ENCODE measurements around the gene ZBTB17.
"Not testable (repeated sequence)": the region's sequence is repeated elsewhere in the genome, so short reads cannot be mapped to it uniquely, and the experiment has no call there.

ZBTB17 gene

DNA sequence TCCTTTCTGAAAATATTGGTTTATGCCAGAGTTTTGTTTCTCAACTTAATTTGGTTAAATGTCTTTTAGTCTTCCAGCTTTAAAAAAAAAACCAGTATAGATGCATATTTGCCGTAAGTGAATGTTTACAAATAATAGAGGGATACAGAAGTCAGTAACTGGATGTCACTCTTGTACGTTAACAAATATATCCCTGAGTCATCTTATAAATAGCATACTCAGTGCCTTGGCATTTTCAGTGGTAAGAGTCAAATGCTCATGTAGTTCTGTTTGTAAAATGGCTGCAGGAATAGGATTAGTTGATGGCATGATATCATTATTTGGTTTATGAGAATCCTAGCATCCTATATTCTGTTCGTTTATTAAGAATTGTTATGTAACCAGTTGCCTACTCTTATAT is 73.0 kb downstream of the ZBTB17 start:
- in situ Hi-C loops (cut with HindIII; ENCODE audit: low pct_ligation_motif_present, low sequenced_read_pairs): no loop called here
- H3K27me3 ChIP-seq (replicated peaks): no peaks in the 10 kb centered on the region
- H3K36me3 ChIP-seq (replicated peaks): no peaks in the 10 kb centered on the region
- DNase-seq: peak; percentile 56
- TF ChIP-seq, protein P1, sequence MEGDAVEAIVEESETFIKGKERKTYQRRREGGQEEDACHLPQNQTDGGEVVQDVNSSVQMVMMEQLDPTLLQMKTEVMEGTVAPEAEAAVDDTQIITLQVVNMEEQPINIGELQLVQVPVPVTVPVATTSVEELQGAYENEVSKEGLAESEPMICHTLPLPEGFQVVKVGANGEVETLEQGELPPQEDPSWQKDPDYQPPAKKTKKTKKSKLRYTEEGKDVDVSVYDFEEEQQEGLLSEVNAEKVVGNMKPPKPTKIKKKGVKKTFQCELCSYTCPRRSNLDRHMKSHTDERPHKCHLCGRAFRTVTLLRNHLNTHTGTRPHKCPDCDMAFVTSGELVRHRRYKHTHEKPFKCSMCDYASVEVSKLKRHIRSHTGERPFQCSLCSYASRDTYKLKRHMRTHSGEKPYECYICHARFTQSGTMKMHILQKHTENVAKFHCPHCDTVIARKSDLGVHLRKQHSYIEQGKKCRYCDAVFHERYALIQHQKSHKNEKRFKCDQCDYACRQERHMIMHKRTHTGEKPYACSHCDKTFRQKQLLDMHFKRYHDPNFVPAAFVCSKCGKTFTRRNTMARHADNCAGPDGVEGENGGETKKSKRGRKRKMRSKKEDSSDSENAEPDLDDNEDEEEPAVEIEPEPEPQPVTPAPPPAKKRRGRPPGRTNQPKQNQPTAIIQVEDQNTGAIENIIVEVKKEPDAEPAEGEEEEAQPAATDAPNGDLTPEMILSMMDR (IDR thresholded peaks at IDR 0.05; ENCODE audit: low read depth, low read length, missing control alignments): no peak
- no peak overlapping the region for H3K4me3 ChIP-seq (ENCODE audit: low read depth, low read length)
- H3K27ac ChIP-seq: no peak overlapping the region

DNA sequence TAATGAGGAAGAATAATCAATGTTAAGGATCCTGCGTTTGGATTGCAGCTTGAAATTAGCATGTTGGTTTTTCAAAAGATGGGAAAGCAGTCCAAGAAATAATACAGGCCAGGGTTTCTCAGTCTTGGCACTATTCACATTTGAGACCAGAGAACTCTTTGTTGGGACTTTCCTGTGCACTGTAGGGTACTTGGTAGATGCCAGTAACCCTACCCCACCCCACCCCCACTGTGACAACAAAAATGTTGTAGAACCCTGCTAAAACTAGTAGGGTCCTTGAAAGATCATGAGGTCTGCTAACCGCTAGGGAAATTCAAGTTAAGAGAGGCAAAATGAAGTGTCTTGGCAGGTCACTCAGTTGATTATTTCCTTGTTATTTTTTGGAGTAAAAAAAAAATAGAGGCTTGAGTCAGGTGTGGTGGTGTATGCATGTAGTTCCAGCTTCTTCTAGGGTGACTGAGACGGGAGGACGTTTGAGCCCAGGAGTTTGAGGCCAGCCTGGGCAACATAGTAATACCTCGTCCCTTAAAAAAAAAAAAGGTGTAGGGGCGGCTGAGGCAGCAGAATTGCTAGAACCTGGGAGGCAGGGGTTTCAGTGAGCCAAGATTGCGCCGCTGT is 75.1 kb downstream of the ZBTB17 start:
- Histone ChIP-seq H3K4me3 (ENCODE audit: low read depth, low read length) (no peak overlapping the region), H3K27ac (no peak overlapping the region)

DNA sequence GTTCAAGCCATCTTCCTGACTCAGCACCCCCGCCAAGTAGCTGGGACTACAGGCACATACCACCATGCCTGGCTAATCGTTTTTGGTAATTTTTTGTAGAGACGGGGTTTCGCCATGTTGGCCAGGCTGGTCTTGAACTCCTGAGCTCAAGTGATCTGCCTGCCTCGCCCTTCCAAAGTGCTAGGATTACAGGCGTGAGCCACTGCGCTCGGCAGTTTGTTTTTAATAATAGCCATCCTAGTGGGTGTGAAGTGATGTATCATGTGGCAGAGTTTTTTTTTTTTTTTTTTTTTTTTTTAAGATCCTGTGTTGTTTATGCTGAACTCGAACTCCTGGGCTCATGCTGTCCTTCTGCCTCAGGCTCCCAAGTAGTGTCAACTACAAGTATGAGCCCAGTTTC is 76.6 kb downstream of the ZBTB17 start:
- DNase-seq: no peak
- TF ChIP-seq, protein P1 (IDR thresholded peaks at IDR 0.05; ENCODE audit: low read depth, low read length, missing control alignments): no peak
- in situ Hi-C loops (cut with HindIII; ENCODE audit: low pct_ligation_motif_present, low sequenced_read_pairs): no loop called here
- no peak overlapping the region for H3K27ac ChIP-seq
- no peaks in the 10 kb centered on the region for H3K36me3 ChIP-seq (replicated peaks)
- no peak overlapping the region for H3K4me3 ChIP-seq (ENCODE audit: low read depth, low read length)
- no peaks in the 10 kb centered on the region for H3K27me3 ChIP-seq (replicated peaks)

More for the DNA sequence above, 75.1 kb downstream of the ZBTB17 start:
- TF ChIP-seq, protein P1 (IDR thresholded peaks at IDR 0.05; ENCODE audit: low read depth, low read length, missing control alignments): no peak
- no peak for DNase-seq
- in situ Hi-C loops (cut with HindIII; ENCODE audit: low pct_ligation_motif_present, low sequenced_read_pairs): no loop called here
- Histone ChIP-seq H3K27me3 (replicated peaks) (no peaks in the 10 kb centered on the region), H3K36me3 (replicated peaks) (no peaks in the 10 kb centered on the region)

DNA sequence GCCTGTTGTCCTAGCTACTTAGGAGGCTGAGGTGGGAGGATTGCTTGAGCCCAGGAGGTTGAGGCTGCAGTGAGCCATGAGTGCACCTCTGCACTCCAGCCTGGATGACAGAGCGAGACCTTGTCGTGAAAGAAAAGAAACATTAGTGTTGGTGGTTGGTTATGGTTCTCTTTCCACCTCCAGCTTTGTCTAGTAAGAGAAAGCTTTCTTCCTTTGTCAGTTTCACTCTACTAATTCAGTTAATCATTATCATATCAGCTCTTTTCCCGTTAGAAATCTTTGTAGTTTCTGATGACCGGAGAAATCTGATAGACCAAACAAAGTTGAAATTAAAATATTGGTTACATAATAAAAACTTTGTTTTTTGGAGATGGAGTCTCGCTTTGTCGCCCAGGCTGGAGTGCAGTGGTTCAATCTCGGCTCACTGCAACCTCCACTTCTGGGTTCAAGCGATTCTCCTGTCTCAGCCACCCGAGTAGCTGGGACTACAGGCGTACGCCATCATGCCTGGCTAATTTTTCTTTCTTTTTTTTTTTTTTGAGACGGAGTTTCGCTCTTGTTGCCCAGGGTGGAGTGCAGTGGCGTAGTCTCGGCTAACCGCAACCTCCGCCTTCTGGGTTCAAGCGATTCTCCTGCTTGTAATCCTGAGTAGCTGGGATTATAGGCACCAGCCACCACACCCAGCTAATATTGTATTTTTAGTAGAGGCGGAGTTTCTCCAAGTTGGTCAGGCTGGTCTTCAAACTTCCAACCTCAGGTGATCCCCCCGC is 78.9 kb downstream of the ZBTB17 start:
- H3K36me3 ChIP-seq (replicated peaks); H3K27ac ChIP-seq; in situ Hi-C loops (cut with HindIII; ENCODE audit: low pct_ligation_motif_present, low sequenced_read_pairs); H3K4me3 ChIP-seq (ENCODE audit: low read depth, low read length); DNase-seq; H3K27me3 ChIP-seq (replicated peaks): not testable (repeated sequence)

DNA sequence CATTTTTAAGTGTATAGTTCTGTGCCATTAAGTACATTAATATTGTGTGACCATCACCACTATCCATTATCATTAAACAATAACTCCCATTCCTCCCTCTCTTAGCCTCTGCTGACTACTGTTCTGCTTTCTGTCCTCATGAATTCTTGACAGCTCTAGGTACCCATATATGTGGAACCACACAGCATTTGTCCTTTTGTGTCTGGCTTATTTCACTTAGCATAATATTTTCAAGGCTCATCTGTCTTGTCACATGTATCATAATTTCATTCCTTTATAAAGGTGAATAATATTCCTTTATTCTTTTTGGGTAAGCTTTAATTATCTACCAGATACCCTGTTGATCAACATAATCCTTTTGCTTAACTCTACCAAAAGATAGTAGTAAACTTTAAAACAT is 80.7 kb downstream of the ZBTB17 start:
- in situ Hi-C loops (cut with HindIII; ENCODE audit: low pct_ligation_motif_present, low sequenced_read_pairs): no loop called here
- Histone ChIP-seq H3K4me3 (ENCODE audit: low read depth, low read length) (no peak overlapping the region), H3K27ac (no peak overlapping the region), H3K27me3 (replicated peaks) (no peaks in the 10 kb centered on the region), H3K36me3 (replicated peaks) (no peaks in the 10 kb centered on the region)
- DNase-seq: no peak
- TF ChIP-seq, protein P1 (IDR thresholded peaks at IDR 0.05; ENCODE audit: low read depth, low read length, missing control alignments): no peak

DNA sequence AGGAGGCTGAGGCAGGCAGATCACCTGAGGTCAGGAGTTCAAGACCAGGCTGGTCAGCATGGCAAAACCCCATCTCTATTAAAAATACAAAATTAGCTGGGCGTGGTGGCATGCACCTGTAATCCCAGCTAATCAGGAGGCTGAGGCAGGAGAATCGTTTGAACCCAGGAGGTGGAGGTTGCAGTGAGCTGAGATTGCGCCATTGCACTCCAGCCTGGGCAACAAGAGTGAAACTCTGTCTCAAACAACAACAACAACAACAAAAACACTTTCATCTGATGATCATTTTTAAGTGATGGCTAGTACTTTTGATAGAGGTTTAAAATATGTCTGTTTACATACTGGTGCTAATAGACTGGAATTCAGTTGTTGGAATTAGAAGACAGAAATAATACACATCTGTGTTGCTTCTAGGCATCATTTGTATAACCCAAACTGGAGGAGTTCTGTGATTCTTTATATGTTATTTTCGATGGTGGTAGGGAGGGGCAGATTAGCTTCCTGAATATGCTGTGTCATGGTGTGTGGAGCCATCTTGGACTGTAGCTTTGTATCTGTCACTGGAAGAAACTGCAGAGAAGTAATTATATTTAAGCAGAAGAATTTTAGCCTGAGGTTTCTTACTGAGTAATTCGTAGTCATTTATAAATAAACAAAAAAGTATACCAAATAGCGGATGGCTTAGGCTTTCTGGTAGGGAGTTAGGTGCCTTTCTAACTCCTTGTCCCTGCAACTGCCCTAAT is 82.9 kb downstream of the ZBTB17 start:
- H3K36me3 ChIP-seq (replicated peaks); H3K27me3 ChIP-seq (replicated peaks); H3K4me3 ChIP-seq (ENCODE audit: low read depth, low read length); in situ Hi-C loops (cut with HindIII; ENCODE audit: low pct_ligation_motif_present, low sequenced_read_pairs): not testable (repeated sequence)
- H3K27ac ChIP-seq: peak overlapping the region; percentile 48
- peak; percentile 18 for DNase-seq

Measured in brain microvascular endothelial cell (primary cell).